BLaER1 treated with 17β-estradiol and CSF1 and Interleukin-3, amounts not matched to agents 10 nM and 100 nM (cell line): Measurements from ENCODE around the gene CLEC16A.

ENCODE experiments used
- H3K27ac ChIP-seq, 11 experiments: shearing (Covaris generic); formaldehyde crosslinking; 2 replicates each; pipeline ENCODE4 v1.8.1; 2022
- H3K27me3 ChIP-seq, 11 experiments: shearing (Covaris generic); formaldehyde crosslinking; 2 replicates each; pipeline ENCODE4 v1.8.1; 2022
- H3K36me3 ChIP-seq, 11 experiments: shearing (Covaris generic); formaldehyde crosslinking; 2 replicates each; pipeline ENCODE4 v1.8.1; 2022
- H3K4me1 ChIP-seq, 10 experiments: shearing (Covaris generic); formaldehyde crosslinking; 2 replicates each; pipeline ENCODE4 v1.8.1; 2022
- H3K4me2 ChIP-seq, 11 experiments: shearing (Covaris generic); formaldehyde crosslinking; 2 replicates each; pipeline ENCODE4 v1.8.1; 2022
- H3K4me3 ChIP-seq, 10 experiments: shearing (Covaris generic); formaldehyde crosslinking; 2 replicates each; pipeline ENCODE4 v1.8.1; 2022
- H3K9ac ChIP-seq, 11 experiments: shearing (Covaris generic); formaldehyde crosslinking; 2 replicates each; pipeline ENCODE4 v1.8.1; 2022
- H3K9me3 ChIP-seq, 11 experiments: shearing (Covaris generic); formaldehyde crosslinking; replicated peaks in 1 of 11; 2 replicates each; pipeline ENCODE4 v1.8.1; 2022
- H4K20me1 ChIP-seq, 11 experiments: shearing (Covaris generic); formaldehyde crosslinking; 2 replicates each; pipeline ENCODE4 v1.8.1; 2022
- Cebpa-rat ChIP-seq, 11 experiments: shearing (Covaris generic); IDR thresholded peaks; 2 replicates each; pipeline ENCODE4 v1.8.1; 2022

Gene CLEC16A

DNA sequence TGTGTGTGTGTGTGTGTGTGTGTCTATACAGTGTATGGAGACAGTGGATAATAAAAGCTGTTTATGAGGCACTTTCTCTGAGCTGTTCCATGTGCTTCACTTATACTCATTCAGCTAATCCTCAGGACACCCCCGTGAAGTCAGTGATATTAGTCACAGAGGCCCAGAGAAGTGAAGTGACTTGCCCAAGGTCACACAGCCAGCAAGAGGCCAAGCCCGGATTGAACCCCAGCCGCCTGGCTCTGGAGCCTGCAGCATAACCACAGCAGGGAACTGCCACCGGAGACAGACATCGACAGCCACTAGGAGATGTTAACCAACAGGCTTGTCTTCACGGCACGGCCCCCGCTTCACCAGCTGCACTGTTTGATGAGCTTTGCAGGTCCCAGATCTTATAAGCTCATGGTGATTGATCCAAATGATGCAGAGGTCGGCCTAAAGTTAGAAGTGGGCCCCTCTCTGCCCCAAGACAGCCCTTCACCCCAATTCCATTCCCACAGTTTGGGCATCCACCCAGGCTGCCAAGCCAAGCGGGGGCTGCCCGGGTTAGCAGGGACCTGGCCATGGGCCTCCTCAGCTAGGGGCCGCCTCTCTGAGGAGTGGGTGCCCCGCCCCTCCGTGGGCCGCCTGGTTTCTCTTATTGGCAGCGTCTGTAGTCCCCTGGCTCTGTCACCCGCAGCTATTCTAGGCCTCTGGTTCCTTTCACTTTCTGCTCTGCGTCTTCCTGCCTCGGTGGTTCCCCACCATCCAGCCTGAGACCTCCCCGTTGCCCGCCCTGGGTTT is 280.7 kb downstream of the CLEC16A start:
- Histone ChIP-seq H3K9ac (peak overlapping the region in 9 of 11 experiments; percentile 39 to 73 (median 61); a peak in 17 of 22 replicates), H3K4me3 (peak overlapping the region in 8 of 10 experiments; percentile 20 to 63 (median 34); a peak in 14 of 20 replicates), H3K9me3 (no peaks in the 10 kb centered on the region), H3K27me3 (peaks cover 0 to 11% (median 0%) of the 10 kb centered on the region in 11 experiments; a peak in 5 of 22 replicates), H3K4me1 (peaks cover 29 to 40% (median 35%) of the 10 kb centered on the region in 10 experiments), H3K36me3 (no peaks in the 10 kb centered on the region), H3K27ac (peak overlapping the region in 9 of 11 experiments; percentile 59 to 78 (median 70); a peak in 19 of 22 replicates), H3K4me2 (peak overlapping the region; percentile 81 to 98 (median 92)), H4K20me1 (peaks cover 0 to 9% (median 0%) of the 10 kb centered on the region in 11 experiments; a peak in 2 of 22 replicates)
- TF ChIP-seq Cebpa-rat (IDR thresholded peaks at IDR 0.05), result no peak

GRCh38 chr16:11225677-11226549 is 281.5 kb downstream of the CLEC16A start:
- H3K36me3 ChIP-seq, result no peaks in the 10 kb centered on the region
- peaks cover 0 to 9% (median 0%) of the 10 kb centered on the region in 11 experiments; a peak in 2 of 22 replicates for H4K20me1 ChIP-seq
- peaks cover 0 to 11% (median 0%) of the 10 kb centered on the region in 11 experiments; a peak in 5 of 22 replicates for H3K27me3 ChIP-seq
- peak overlapping the region in 9 of 11 experiments; percentile 59 to 78 (median 70); a peak in 18 of 22 replicates for H3K27ac ChIP-seq
- H3K4me2 ChIP-seq, result peak overlapping the region; percentile 81 to 98 (median 92)
- H3K4me3 ChIP-seq, result peak overlapping the region in 8 of 10 experiments; percentile 20 to 63 (median 34); a peak in 12 of 20 replicates
- TF ChIP-seq Cebpa-rat (IDR thresholded peaks at IDR 0.05), result no peak
- peak overlapping the region in 9 of 11 experiments; percentile 39 to 73 (median 61); a peak in 17 of 22 replicates for H3K9ac ChIP-seq
- peaks cover 29 to 47% (median 37%) of the 10 kb centered on the region in 10 experiments for H3K4me1 ChIP-seq
- no peaks in the 10 kb centered on the region for H3K9me3 ChIP-seq

DNA sequence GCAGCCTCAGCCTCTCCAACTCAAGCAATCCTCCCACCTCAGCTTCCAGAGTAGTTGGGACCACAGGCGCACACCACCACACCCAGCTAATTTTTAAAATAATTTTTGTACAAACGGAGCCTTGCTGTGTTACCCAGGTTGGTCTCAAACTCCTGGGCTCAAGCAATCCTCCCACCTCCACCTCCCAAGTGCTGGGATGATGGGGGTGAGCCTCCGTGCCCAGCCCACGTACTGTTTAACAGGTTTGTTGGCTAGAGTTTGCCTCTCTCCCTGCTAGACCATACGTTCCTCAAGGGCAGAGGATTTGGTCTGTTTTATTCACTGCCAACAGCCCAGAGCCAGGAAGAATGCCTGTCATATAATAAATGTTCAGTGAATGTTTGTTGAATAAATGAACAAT is 285.1 kb downstream of the CLEC16A start:
- Histone ChIP-seq H3K4me3 (no peak overlapping the region), H3K27ac (no peak overlapping the region), H3K9ac (no peak overlapping the region), H3K27me3 (peaks cover 0 to 18% (median 0%) of the 10 kb centered on the region in 11 experiments; a peak in 5 of 22 replicates), H3K4me2 (no peak overlapping the region), H4K20me1 (peaks cover 0 to 7% (median 0%) of the 10 kb centered on the region in 11 experiments; a peak in 2 of 22 replicates), H3K9me3 (no peaks in the 10 kb centered on the region), H3K36me3 (no peaks in the 10 kb centered on the region), H3K4me1 (peaks cover 46 to 67% (median 55%) of the 10 kb centered on the region in 10 experiments)
- no peak for TF ChIP-seq Cebpa-rat (IDR thresholded peaks at IDR 0.05)

DNA sequence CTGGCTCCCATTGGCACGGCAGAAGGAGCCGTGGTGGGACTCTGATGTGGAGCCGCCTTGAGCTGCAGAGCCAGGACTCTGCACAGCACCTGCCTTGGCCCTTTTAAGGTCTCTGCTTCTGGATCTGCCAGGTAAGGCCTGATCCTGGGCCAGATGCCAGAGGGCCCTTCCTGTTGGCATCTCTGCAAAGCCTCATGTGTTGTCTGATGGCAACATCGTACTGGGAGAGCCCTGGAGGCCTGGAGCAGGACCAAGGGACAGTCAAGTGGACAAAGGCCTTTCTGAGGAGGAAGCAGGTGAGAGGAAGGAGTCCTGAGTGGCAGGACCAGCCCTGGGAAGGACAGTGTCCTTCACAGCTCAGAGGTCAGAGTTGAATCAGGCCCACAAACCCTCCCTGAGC is 285.5 kb downstream of the CLEC16A start:
- Histone ChIP-seq H3K4me3 (no peak overlapping the region), H3K4me1 (peaks cover 46 to 67% (median 55%) of the 10 kb centered on the region in 10 experiments), H3K27me3 (peaks cover 0 to 18% (median 0%) of the 10 kb centered on the region in 11 experiments; a peak in 5 of 22 replicates), H3K27ac (no peak overlapping the region), H3K9me3 (no peaks in the 10 kb centered on the region), H3K9ac (no peak overlapping the region), H3K4me2 (peak overlapping the region in 2 of 11 experiments; percentile 14 to 27; a peak in 2 of 22 replicates), H3K36me3 (no peaks in the 10 kb centered on the region), H4K20me1 (peaks cover 0 to 2% (median 0%) of the 10 kb centered on the region in 11 experiments; a peak in 1 of 22 replicates)
- TF ChIP-seq Cebpa-rat (IDR thresholded peaks at IDR 0.05), result no peak

GRCh38 chr16:11231367-11231970 is 287.1 kb downstream of the CLEC16A start:
- no peaks in the 10 kb centered on the region for H3K36me3 ChIP-seq
- H3K27ac ChIP-seq, result no peak overlapping the region
- H3K27me3 ChIP-seq, result peaks cover 0 to 8% (median 0%) of the 10 kb centered on the region in 11 experiments; a peak in 3 of 22 replicates
- no peak for TF ChIP-seq Cebpa-rat (IDR thresholded peaks at IDR 0.05)
- H3K4me3 ChIP-seq, result no peak overlapping the region
- 0 out of 22 replicates have a peak overlapping the region, but pooled peaks of 1 of the 11 experiments have one; percentile 19 for H3K9ac ChIP-seq
- H3K4me2 ChIP-seq, result peak overlapping the region; percentile 14 to 62 (median 47); a peak in 19 of 22 replicates
- H4K20me1 ChIP-seq, result no peaks in the 10 kb centered on the region; a peak in 1 of 22 replicates
- H3K9me3 ChIP-seq, result no peaks in the 10 kb centered on the region
- peaks cover 46 to 67% (median 55%) of the 10 kb centered on the region in 10 experiments for H3K4me1 ChIP-seq
